ENCODE measurements around the gene CTXND2. TPM values are rescaled to one million over a fixed set of nuclear protein-coding genes. Genes with fewer than 3 reads are reported as not detected.

CTXND2 gene
- total and polyA plus RNA-seq, 2 of the 8 experiments (the other 6 are each of a cell fraction or from before 2014, with no cell fraction given) = not detected

- no peak for FAIRE-seq
- Histone ChIP-seq H3K4me2 (ENCODE audit: insufficient read depth in 1 of 2, low read depth in 2 of 2, low read length in 2 of 2) (peak overlapping the region; percentile 71 to 81), H3K27me3 (replicated peaks in 1 of 4; ENCODE audit: control insufficient read depth in 3 of 4, extremely low read depth in 1 of 4, insufficient read depth in 3 of 4, low read length in 3 of 4) (no peaks in the 10 kb centered on the region), H3K4me3 (ENCODE audit: extremely low read depth in 1 of 4, insufficient read depth in 2 of 4, low read depth in 3 of 4, low read length in 4 of 4) (peak overlapping the region; percentile 55 to 89 (median 72)), H3K27ac (ENCODE audit: low read depth, low read length) (no peak overlapping the region), H3K79me1 (ENCODE audit: low read depth, low read length) (peaks cover 3% of the 10 kb centered on the region; the same call in 1 of the 2 replicates), H3K79me2 (ENCODE audit: control insufficient read depth in 1 of 2, insufficient read depth in 2 of 2, low read length in 2 of 2) (peaks cover 9 to 36% of the 10 kb centered on the region in 2 experiments; a peak in 3 of 4 replicates), H2BK15ac (ENCODE audit: low read length) (no peak overlapping the region), H3K23me2 (ENCODE audit: low read depth, low read length) (no peaks in the 10 kb centered on the region; the same call in 1 of the 2 replicates), H4K91ac (replicated peaks; ENCODE audit: insufficient read length, low read length) (no peak overlapping the region), H3K56ac (replicated peaks; ENCODE audit: insufficient read length, low read depth, low read length) (no peak overlapping the region), H2BK20ac (ENCODE audit: low read length) (no peak overlapping the region), H3K14ac (ENCODE audit: insufficient read length) (no peak overlapping the region), H2AK5ac (ENCODE audit: low read depth, low read length) (no peak overlapping the region), H4K20me1 (replicated peaks in 1 of 2; ENCODE audit: control insufficient read depth in 1 of 2, insufficient read depth in 2 of 2, low read length in 2 of 2) (no peaks in the 10 kb centered on the region), H2AFZ (ENCODE audit: low read length) (no peak overlapping the region), H2BK12ac (ENCODE audit: low read depth, low read length) (no peak overlapping the region), H3K4me1 (replicated peaks in 1 of 4; ENCODE audit: control insufficient read depth in 3 of 4, insufficient read depth in 4 of 4, low read length in 3 of 4) (no peaks in the 10 kb centered on the region), H4K8ac (ENCODE audit: extremely low read depth, insufficient read depth, low read length) (peak overlapping the region; percentile 80; the same call in 1 of the 2 replicates), H3K9ac (replicated peaks in 1 of 4; ENCODE audit: extremely low read depth in 1 of 4, low read depth in 3 of 4, low read length in 3 of 4) (peak overlapping the region in 3 of 4 experiments; percentile 20 to 53 (median 28); a peak in 1 of 7 replicates), H3K18ac (ENCODE audit: extremely low read depth, low read length) (no peak overlapping the region), H3K9me3 (ENCODE audit: insufficient read depth in 2 of 2, low read depth in 1 of 2, low read length in 1 of 2) (no peaks in the 10 kb centered on the region), H2BK120ac (replicated peaks; ENCODE audit: low read depth, low read length) (no peak overlapping the region), H3K4ac (replicated peaks; ENCODE audit: insufficient read length, low read depth, low read length) (no peak overlapping the region), H2BK5ac (ENCODE audit: low read depth, low read length) (peak overlapping the region; percentile 66; the same call in 1 of the 2 replicates), H3K23ac (ENCODE audit: insufficient read length) (no peak overlapping the region), H4K5ac (ENCODE audit: insufficient read length, low read depth, low read length) (peak overlapping the region; percentile 40), H3K36me3 (ENCODE audit: control insufficient read depth in 2 of 4, insufficient read depth in 4 of 4, low read length in 3 of 4) (0 out of 8 replicates have a peak, but pooled peaks cover 0 to 3% (median 0%) of the 10 kb centered on the region in 4 experiments)
- 0% methylated on average over 3 of the region's 23 CpGs; no CpG with 5 or more reads in 1 of the 2 experiments for WGBS, 2 experiments (ENCODE audit: extremely low coverage in 1 of 2, insufficient coverage in 1 of 2, insufficient read length in 1 of 2, insufficient replicate concordance in 2 of 2, low coverage in 1 of 2, low lambda C conversion rate in 2 of 2, missing lambda C conversion rate in 1 of 2)
- peak in 1 of 2 experiments; percentile 23 for DNase-seq (ENCODE audit: low read depth in 1 of 2, low spot score in 2 of 2)
- TF ChIP-seq JUN (IDR thresholded peaks at IDR 0.05; ENCODE audit: low read depth, low read length) (no peak), TBP (IDR thresholded peaks at IDR 0.05; ENCODE audit: low read depth, low read length) (peak; percentile 29; the same call in 1 of the 2 replicates), SIN3A (conservative IDR thresholded peaks at IDR 0.05 in 1 of 2, IDR thresholded peaks at IDR 0.05 in 1 of 2; ENCODE audit: low read depth in 1 of 2, low read length in 2 of 2) (peak in 1 of 2 experiments; percentile 78; a peak in 2 of 4 replicates), SAP30 (IDR thresholded peaks at IDR 0.05; ENCODE audit: insufficient read depth, insufficient replicate concordance, low read length) (peak; percentile 59), TAF1 (IDR thresholded peaks at IDR 0.05; ENCODE audit: low read depth, low read length) (0 out of 2 replicates have a peak, but pooled peaks have one; percentile 46)
- CTCF ChIA-PET (ENCODE audit: partially characterized antibody) = no interaction called here
- POLR2A ChIA-PET (ENCODE audit: partially characterized antibody) = interaction anchor here (0.6 to 0.8 kb wide), 2 partner anchors 13 to 297 kb away, joined by 3 read pairs; no protein-coding TSS in a partner anchor
Measured at GRCh38 chr1:150876119-150876454, 10.8 kb upstream of the CTXND2 start.

Data from H1 (cell line).